Astrocyte (in vitro differentiated cells and primary cell): ENCODE results near the gene GPC5. TPM values are rescaled to one million over a fixed set of nuclear protein-coding genes. Genes with fewer than 3 reads are reported as not detected.

Source experiments
- DNase-seq: peaks from one replicate; pipeline ENCODE4 v3.0.0-alpha.2; 2010; ENCODE audit warnings: low read depth
- FAIRE-seq: peaks from 2 replicates; lab custom pipeline; 2011; peaks lifted over from hg19 to GRCh38; lab: Jason Lieb, UNC
- H2AFZ ChIP-seq: 2 replicates; pipeline ENCODE4 v1.6.0; 2012; ENCODE audit warnings: low read depth, low read length, inconsistent platforms
- H3K27ac ChIP-seq: 2 replicates; pipeline ENCODE4 v1.5.1; 2011; ENCODE audit warnings: low read depth, low read length, inconsistent platforms
- H3K27me3 ChIP-seq: 2 replicates; pipeline ENCODE4 v1.6.0; 2011; ENCODE audit warnings: low read length, inconsistent platforms; ENCODE audit not compliant: insufficient read depth
- H3K36me3 ChIP-seq: 2 replicates; pipeline ENCODE4 v1.5.1; 2011; ENCODE audit warnings: low read length, inconsistent platforms; ENCODE audit not compliant: insufficient read depth
- H3K4me1 ChIP-seq: 2 replicates; pipeline ENCODE4 v1.5.1; 2011; ENCODE audit warnings: low read length, inconsistent platforms; ENCODE audit not compliant: insufficient read depth
- H3K4me2 ChIP-seq: 2 replicates; pipeline ENCODE4 v1.6.0; 2012; ENCODE audit warnings: low read length, inconsistent platforms
- H3K4me3 ChIP-seq: 2 replicates; pipeline ENCODE4 v1.5.1; 2011; ENCODE audit warnings: low read depth, mild to moderate bottlenecking, low read length, inconsistent platforms; ENCODE audit not compliant: insufficient read depth
- H3K79me2 ChIP-seq: 2 replicates; pipeline ENCODE4 v1.6.0; 2012; ENCODE audit warnings: mild to moderate bottlenecking, low read length, inconsistent platforms; ENCODE audit not compliant: insufficient read depth
- H3K9ac ChIP-seq: 2 replicates; pipeline ENCODE4 v1.6.0; 2012; ENCODE audit warnings: mild to moderate bottlenecking, low read length, inconsistent platforms
- H3K9me3 ChIP-seq: 2 replicates; pipeline ENCODE4 v1.5.1; 2012; ENCODE audit warnings: low read depth, mild to moderate bottlenecking, low read length, inconsistent platforms; ENCODE audit not compliant: insufficient read depth
- H4K20me1 ChIP-seq: 2 replicates; pipeline ENCODE4 v1.6.0; 2012; ENCODE audit warnings: low read length, inconsistent platforms; ENCODE audit not compliant: insufficient read depth
- H3K27ac Mint-ChIP-seq: one replicate; pipeline ENCODE4 v1.8.0; 2021; ENCODE audit warnings: mild to moderate bottlenecking, mixed read lengths; ENCODE audit not compliant: unreplicated experiment
- H3K27me3 Mint-ChIP-seq: one replicate; pipeline ENCODE4 v1.8.0; 2021; ENCODE audit warnings: low read depth, mixed read lengths; ENCODE audit not compliant: unreplicated experiment
- H3K36me3 Mint-ChIP-seq: one replicate; pipeline ENCODE4 v1.8.0; 2021; ENCODE audit warnings: low read depth, mixed read lengths; ENCODE audit not compliant: unreplicated experiment
- H3K4me1 Mint-ChIP-seq: one replicate; pipeline ENCODE4 v1.8.0; 2021; ENCODE audit warnings: low read depth, mixed read lengths; ENCODE audit not compliant: unreplicated experiment
- H3K4me3 Mint-ChIP-seq: one replicate; pipeline ENCODE4 v1.8.0; 2021; ENCODE audit warnings: mild to moderate bottlenecking, moderate library complexity, mixed read lengths; ENCODE audit not compliant: unreplicated experiment
- H3K9me3 Mint-ChIP-seq: one replicate; pipeline ENCODE4 v1.8.0; 2021; ENCODE audit warnings: mild to moderate bottlenecking, mixed read lengths; ENCODE audit not compliant: unreplicated experiment
- EZH2 ChIP-seq: IDR thresholded peaks from 2 replicates; pipeline ENCODE4 v1.6.1; 2012; ENCODE audit warnings: mild to moderate bottlenecking, low read length, inconsistent platforms; ENCODE audit not compliant: insufficient read depth
- total RNA-seq: library from RNA; stranded (reverse); gene quantifications from 2 replicates; pipeline ENCODE4 v1.2.1, GENCODE V29; 2021
- TF ChIP-seq, protein P1 (sequence below): IDR thresholded peaks from 2 replicates; pipeline ENCODE4 v1.5.1; 2011; ENCODE audit warnings: low read depth, mild to moderate bottlenecking, inconsistent platforms, low read length, moderate library complexity; ENCODE audit not compliant: insufficient read depth

GPC5 gene
- total RNA-seq, 1 donor from 2014 or later: 1.1 TPM

DNA sequence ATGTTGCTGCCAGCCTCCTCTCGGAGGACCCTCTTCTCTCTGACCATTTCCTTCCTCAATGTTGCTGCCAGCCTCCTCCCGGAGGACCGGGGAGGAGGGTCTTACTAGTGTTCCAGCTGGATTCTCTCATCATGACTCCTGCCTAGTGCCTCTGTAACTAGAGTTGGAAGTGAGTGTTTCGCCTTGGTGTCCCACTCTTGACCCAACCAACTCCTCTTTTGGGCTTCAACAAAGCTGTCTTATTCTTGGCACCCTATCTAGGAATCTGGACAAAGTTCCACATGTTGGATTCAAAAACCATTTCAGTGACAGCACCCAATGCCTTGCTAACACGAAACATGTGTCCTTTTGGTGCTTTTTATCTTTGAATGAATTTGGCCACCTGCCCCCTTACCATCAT, 165.4 kb downstream of the GPC5 start:
- peaks cover 2% of the 10 kb centered on the region for H3K4me1 Mint-ChIP-seq
- Histone ChIP-seq H3K4me1 (no peaks in the 10 kb centered on the region), H3K4me3 (no peak overlapping the region), H4K20me1 (no peaks in the 10 kb centered on the region), H3K79me2 (no peaks in the 10 kb centered on the region), H2AFZ (no peak overlapping the region), H3K27ac (no peak overlapping the region), H3K36me3 (no peaks in the 10 kb centered on the region), H3K9me3 (no peaks in the 10 kb centered on the region), H3K9ac (no peak overlapping the region), H3K4me2 (no peak overlapping the region), H3K27me3 (no peaks in the 10 kb centered on the region)
- H3K9me3 Mint-ChIP-seq: no peaks in the 10 kb centered on the region
- no peak for TF ChIP-seq EZH2
- TF ChIP-seq, protein P1, sequence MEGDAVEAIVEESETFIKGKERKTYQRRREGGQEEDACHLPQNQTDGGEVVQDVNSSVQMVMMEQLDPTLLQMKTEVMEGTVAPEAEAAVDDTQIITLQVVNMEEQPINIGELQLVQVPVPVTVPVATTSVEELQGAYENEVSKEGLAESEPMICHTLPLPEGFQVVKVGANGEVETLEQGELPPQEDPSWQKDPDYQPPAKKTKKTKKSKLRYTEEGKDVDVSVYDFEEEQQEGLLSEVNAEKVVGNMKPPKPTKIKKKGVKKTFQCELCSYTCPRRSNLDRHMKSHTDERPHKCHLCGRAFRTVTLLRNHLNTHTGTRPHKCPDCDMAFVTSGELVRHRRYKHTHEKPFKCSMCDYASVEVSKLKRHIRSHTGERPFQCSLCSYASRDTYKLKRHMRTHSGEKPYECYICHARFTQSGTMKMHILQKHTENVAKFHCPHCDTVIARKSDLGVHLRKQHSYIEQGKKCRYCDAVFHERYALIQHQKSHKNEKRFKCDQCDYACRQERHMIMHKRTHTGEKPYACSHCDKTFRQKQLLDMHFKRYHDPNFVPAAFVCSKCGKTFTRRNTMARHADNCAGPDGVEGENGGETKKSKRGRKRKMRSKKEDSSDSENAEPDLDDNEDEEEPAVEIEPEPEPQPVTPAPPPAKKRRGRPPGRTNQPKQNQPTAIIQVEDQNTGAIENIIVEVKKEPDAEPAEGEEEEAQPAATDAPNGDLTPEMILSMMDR: no peak
- no peak for FAIRE-seq
- H3K4me3 Mint-ChIP-seq: no peak overlapping the region
- no peaks in the 10 kb centered on the region for H3K27me3 Mint-ChIP-seq
- no peaks in the 10 kb centered on the region for H3K36me3 Mint-ChIP-seq
- DNase-seq: no peak
- H3K27ac Mint-ChIP-seq: no peak overlapping the region

DNA sequence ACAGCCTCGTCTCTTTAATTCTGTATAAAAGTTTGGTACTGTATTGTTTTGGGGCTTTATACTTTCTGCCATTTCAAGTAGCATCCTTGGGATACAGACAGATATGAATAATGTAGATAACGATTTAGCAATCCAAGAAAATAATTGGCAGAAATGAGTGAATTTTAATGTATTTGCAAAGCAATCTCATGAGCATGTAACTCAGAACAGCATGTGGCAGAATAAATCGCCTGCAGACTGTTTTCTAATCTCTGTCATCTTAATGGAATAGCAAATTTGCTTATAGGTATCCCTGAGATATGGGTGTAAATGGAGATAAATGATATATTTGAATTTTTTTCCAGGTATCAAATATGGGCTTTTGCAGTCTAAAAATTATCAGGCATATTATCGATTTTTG, 166.0 kb downstream of the GPC5 start:
- Mint-ChIP-seq H3K4me3 (no peak overlapping the region), H3K36me3 (no peaks in the 10 kb centered on the region), H3K4me1 (peaks cover 2% of the 10 kb centered on the region), H3K27me3 (no peaks in the 10 kb centered on the region), H3K9me3 (no peaks in the 10 kb centered on the region), H3K27ac (no peak overlapping the region)
- Histone ChIP-seq H3K4me2 (no peak overlapping the region), H3K4me1 (no peaks in the 10 kb centered on the region), H3K9ac (no peak overlapping the region), H3K27me3 (no peaks in the 10 kb centered on the region), H3K4me3 (no peak overlapping the region), H3K36me3 (no peaks in the 10 kb centered on the region), H3K27ac (no peak overlapping the region), H4K20me1 (no peaks in the 10 kb centered on the region), H3K79me2 (no peaks in the 10 kb centered on the region), H3K9me3 (no peaks in the 10 kb centered on the region), H2AFZ (no peak overlapping the region)
- TF ChIP-seq EZH2: no peak
- TF ChIP-seq, protein P1: no peak
- DNase-seq (no peak), FAIRE-seq (no peak)

DNA sequence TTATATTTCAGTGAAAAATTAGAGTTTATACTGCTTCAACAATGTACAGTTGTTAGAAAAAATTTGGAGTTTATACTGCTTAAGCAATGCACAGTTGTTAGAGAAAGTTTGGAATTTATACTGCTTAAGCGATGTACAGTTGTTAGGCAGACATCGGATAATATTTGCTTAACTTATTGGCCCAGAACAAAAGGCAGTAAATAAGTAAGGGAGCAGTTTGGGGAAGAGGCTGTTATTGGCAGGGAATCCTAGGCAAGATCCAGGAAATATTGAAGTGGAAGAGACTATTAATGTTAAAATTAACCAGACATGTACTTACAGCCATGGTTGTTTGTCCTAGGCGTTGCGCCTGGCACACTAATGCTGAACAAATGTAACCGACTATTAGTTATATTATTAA, 166.9 kb downstream of the GPC5 start:
- no peaks in the 10 kb centered on the region for H3K9me3 ChIP-seq
- no peaks in the 10 kb centered on the region for H3K9me3 Mint-ChIP-seq
- FAIRE-seq: no peak

More for the DNA sequence above, 166.9 kb downstream of the GPC5 start:
- Mint-ChIP-seq H3K4me3 (no peak overlapping the region), H3K27me3 (no peaks in the 10 kb centered on the region), H3K36me3 (no peaks in the 10 kb centered on the region), H3K27ac (no peak overlapping the region), H3K4me1 (peaks cover 2% of the 10 kb centered on the region)
- H3K4me2 ChIP-seq: no peak overlapping the region
- H3K9ac ChIP-seq: no peak overlapping the region
- TF ChIP-seq EZH2: no peak
- TF ChIP-seq, protein P1: no peak
- no peak overlapping the region for H2AFZ ChIP-seq
- no peaks in the 10 kb centered on the region for H3K79me2 ChIP-seq
- no peaks in the 10 kb centered on the region for H4K20me1 ChIP-seq
- H3K36me3 ChIP-seq: no peaks in the 10 kb centered on the region
- no peaks in the 10 kb centered on the region for H3K27me3 ChIP-seq
- H3K4me1 ChIP-seq: no peaks in the 10 kb centered on the region
- DNase-seq: no peak
- no peak overlapping the region for H3K4me3 ChIP-seq
- no peak overlapping the region for H3K27ac ChIP-seq
